Measurements from ENCODE around the gene FBLN1.
"Not testable (repeated sequence)": the region's sequence is repeated elsewhere in the genome, so short reads cannot be mapped to it uniquely, and the experiment has no call there.

Gene FBLN1

GRCh38 chr22:45493286-45493771, 9.4 kb upstream of the FBLN1 start:
- no peaks in the 10 kb centered on the region for H3K9me3 ChIP-seq (ENCODE audit: control insufficient read depth, low read length)
- H2AFZ ChIP-seq = peak overlapping the region; percentile 70
- TF ChIP-seq CTCF (IDR thresholded peaks at IDR 0.05) = no peak
- no peaks in the 10 kb centered on the region for H3K27me3 ChIP-seq (ENCODE audit: control insufficient read depth, insufficient read depth, low read length)
- H3K9ac ChIP-seq = no peak overlapping the region
- H3K4me2 ChIP-seq (ENCODE audit: low read length) = no peak overlapping the region
- no peak overlapping the region for H3K4me3 ChIP-seq (ENCODE audit: low read depth, low read length)
- no peaks in the 10 kb centered on the region for H3K79me2 ChIP-seq
- no peaks in the 10 kb centered on the region for H3K4me1 ChIP-seq
- peak overlapping the region; percentile 57 for H3K27ac ChIP-seq
- no peaks in the 10 kb centered on the region for H3K36me3 ChIP-seq (ENCODE audit: control insufficient read depth, insufficient read depth, low read length)

- H3K9me3 ChIP-seq (ENCODE audit: control insufficient read depth, low read length); H3K27me3 ChIP-seq (ENCODE audit: control insufficient read depth, insufficient read depth, low read length); H3K79me2 ChIP-seq; H3K4me1 ChIP-seq; H3K4me3 ChIP-seq (ENCODE audit: low read depth, low read length); H2AFZ ChIP-seq; H3K9ac ChIP-seq; H3K36me3 ChIP-seq (ENCODE audit: control insufficient read depth, insufficient read depth, low read length); H3K27ac ChIP-seq; H3K4me2 ChIP-seq (ENCODE audit: low read length): not testable (repeated sequence)
Measured at GRCh38 chr22:45494306-45494705, 8.4 kb upstream of the FBLN1 start.

DNA sequence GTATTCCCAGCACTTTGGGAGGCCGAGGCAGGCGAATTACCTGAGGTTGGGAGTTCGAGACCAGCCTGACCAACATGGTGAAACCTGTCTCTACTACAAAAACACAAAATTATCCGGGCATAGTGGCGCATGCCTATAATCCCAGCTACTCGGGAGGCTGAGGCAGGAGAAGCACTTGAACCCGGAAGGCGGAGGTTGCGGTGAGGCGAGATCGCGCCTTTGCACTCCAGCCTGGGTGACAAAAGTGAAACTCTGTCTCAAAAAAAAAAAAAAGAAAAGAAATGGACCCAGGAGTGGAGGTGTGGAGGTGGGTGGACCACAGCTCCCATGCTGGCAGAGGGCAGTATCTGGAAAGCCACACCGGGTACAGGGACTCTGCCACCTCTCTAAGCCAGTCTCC, 7.1 kb upstream of the FBLN1 start:
- not testable (repeated sequence) for H2AFZ ChIP-seq; H3K27me3 ChIP-seq (ENCODE audit: control insufficient read depth, insufficient read depth, low read length); H3K36me3 ChIP-seq (ENCODE audit: control insufficient read depth, insufficient read depth, low read length); H3K27ac ChIP-seq; H3K4me1 ChIP-seq; H3K9me3 ChIP-seq (ENCODE audit: control insufficient read depth, low read length); H3K79me2 ChIP-seq; H3K4me3 ChIP-seq (ENCODE audit: low read depth, low read length); H3K4me2 ChIP-seq (ENCODE audit: low read length); H3K9ac ChIP-seq

DNA sequence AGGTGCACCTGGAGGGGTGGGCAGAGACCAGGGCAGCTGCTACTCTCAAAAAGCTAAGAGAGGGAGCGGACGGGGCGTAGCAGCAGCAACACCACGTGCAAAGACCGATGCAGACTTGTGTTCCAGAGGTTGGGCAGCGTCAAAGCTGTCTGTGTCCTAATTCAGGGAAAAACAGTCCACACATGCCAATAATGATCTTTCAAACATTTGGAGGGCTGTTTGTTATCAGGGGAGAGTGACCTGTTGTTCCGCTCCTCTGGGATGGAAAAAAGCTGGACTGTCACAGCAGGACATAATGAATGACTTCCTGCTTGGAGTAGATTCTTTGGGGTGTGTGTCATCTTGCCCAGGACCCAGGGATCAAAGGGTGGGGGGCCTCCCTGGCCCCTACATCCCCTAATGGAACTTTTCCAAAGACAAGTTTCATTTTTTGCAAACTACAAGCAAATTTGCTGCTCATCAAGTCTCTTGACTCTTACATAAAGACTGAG, 6.2 kb upstream of the FBLN1 start:
- Histone ChIP-seq H3K4me1 (no peaks in the 10 kb centered on the region), H3K27me3 (ENCODE audit: control insufficient read depth, insufficient read depth, low read length) (no peaks in the 10 kb centered on the region), H2AFZ (no peak overlapping the region), H3K36me3 (ENCODE audit: control insufficient read depth, insufficient read depth, low read length) (no peaks in the 10 kb centered on the region), H3K4me2 (ENCODE audit: low read length) (no peak overlapping the region), H3K9ac (no peak overlapping the region), H3K27ac (no peak overlapping the region), H3K79me2 (no peaks in the 10 kb centered on the region), H3K4me3 (ENCODE audit: low read depth, low read length) (no peak overlapping the region), H3K9me3 (ENCODE audit: control insufficient read depth, low read length) (no peaks in the 10 kb centered on the region)
- no peak for TF ChIP-seq CTCF (IDR thresholded peaks at IDR 0.05)

DNA sequence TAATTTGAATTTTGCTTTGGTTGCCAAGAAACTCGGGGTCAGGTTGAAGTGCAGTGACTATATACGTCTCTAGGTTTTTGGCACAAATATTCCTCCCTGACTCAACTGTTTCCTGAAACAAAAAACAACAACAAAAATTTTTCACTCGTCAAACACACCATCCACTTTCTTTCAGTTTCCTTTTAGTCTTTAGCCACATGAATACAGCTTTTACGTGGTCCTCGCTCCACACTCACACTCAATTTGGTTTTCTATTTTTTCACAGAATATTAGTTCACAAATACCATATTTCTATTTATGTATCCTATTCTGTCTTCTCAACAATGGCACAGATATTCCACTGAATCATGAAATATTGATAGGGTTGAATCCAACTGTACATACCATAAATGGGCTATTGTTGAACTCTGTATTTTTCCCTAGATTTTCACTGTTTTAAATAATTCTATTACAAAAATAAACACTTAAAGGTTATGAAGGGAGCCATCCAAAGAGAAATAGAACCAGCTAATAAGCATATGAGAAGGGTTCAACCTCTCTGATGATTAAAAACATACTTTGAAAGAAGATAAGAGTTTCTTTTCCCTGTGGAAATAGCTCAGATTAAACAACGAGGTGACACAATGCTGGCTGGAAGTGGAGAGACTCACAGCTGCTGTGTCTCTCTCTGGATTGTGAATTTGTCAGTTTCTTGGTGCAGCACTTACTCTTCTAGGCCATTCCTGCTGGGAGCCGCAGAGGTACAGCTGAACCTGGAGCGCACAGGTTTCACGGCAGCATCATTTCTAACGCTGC, 5.1 kb upstream of the FBLN1 start:
- Histone ChIP-seq H3K27ac (no peak overlapping the region), H2AFZ (no peak overlapping the region), H3K4me3 (ENCODE audit: low read depth, low read length) (no peak overlapping the region), H3K9ac (no peak overlapping the region), H3K27me3 (ENCODE audit: control insufficient read depth, insufficient read depth, low read length) (no peaks in the 10 kb centered on the region), H3K9me3 (ENCODE audit: control insufficient read depth, low read length) (no peaks in the 10 kb centered on the region), H3K79me2 (no peaks in the 10 kb centered on the region), H3K36me3 (ENCODE audit: control insufficient read depth, insufficient read depth, low read length) (no peaks in the 10 kb centered on the region), H3K4me1 (no peaks in the 10 kb centered on the region), H3K4me2 (ENCODE audit: low read length) (no peak overlapping the region)
- no peak for TF ChIP-seq CTCF (IDR thresholded peaks at IDR 0.05)
